Measurements from ENCODE around the gene DNAI4. TPM values are rescaled to one million over a fixed set of nuclear protein-coding genes. Genes with fewer than 3 reads are reported as not detected.

The DNAI4 gene
- total and polyA plus RNA-seq, 2 donors (not counting 1 experiment from before 2014, with no cell fraction given), result 0.30 to 2.7 TPM

DNA sequence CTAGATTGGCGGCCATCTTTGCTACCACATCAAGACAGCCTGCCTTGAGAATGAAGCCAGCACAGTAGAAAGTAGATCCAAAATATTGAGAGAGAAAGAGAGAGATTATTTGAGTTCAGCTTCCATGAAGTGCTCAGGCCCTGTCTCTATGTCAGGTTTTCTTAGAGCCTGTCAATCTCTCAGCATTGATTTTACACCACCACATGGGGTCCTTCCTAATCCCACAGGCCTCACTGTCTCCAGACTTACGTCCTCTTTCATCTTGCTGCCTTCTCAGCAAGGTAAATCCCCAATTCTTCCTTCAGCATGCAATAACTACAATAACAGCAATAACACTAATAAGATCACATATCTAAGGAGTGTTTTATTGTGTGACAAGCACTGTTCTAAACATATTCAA is 151.4 kb downstream of the DNAI4 start:
- H3K4me2 ChIP-seq (replicated peaks; ENCODE audit: low read depth, low read length, poor library complexity, severe bottlenecking), result no peak overlapping the region
- H3K27ac ChIP-seq (ENCODE audit: low read length in 2 of 2), result no peak overlapping the region
- no peak overlapping the region for H3K4me3 ChIP-seq (ENCODE audit: control extremely low read depth in 1 of 5, extremely low read depth in 1 of 5, insufficient read depth in 1 of 5, low read depth in 2 of 5, low read length in 4 of 5)
- DNase-seq (no peak), ATAC-seq (ENCODE audit: low read depth) (no peak)
- H3K27ac Mint-ChIP-seq, result no peak overlapping the region
- no peak overlapping the region for H3K4me3 Mint-ChIP-seq
- intact Hi-C loops (cut with micrococcal nuclease), result no loop called here
- 100% methylated on average over 2 of the region's 2 CpGs for WGBS (ENCODE audit: insufficient coverage)
- ChIA-PET POLR2A (no interaction called here), CTCF (no interaction called here)
- H3K9ac ChIP-seq (ENCODE audit: low read length), result no peak overlapping the region
- no peak overlapping the region for H2AFZ ChIP-seq (ENCODE audit: insufficient read depth, low read depth, low read length, poor library complexity, severe bottlenecking)
- H3K27me3 ChIP-seq (replicated peaks in 1 of 4; ENCODE audit: control extremely low read depth in 1 of 4, control insufficient read depth in 3 of 4, insufficient read depth in 4 of 4, low read length in 3 of 4), result no peaks in the 10 kb centered on the region
- TF ChIP-seq EZH2 (IDR thresholded peaks at IDR 0.05; ENCODE audit: borderline replicate concordance, insufficient read depth, low read depth, low read length, poor library complexity, severe bottlenecking), result no peak
- no peak for TF ChIP-seq CTCF (IDR thresholded peaks at IDR 0.05)
- peaks cover 6% of the 10 kb centered on the region for H3K27me3 Mint-ChIP-seq
- H3K9me3 ChIP-seq (ENCODE audit: control extremely low read depth in 1 of 3, control insufficient read depth in 2 of 3, insufficient read depth in 1 of 3, low read length in 2 of 3), result no peaks in the 10 kb centered on the region
- H4K20me1 ChIP-seq (ENCODE audit: control insufficient read depth, insufficient read depth, low read length, poor library complexity, severe bottlenecking), result no peaks in the 10 kb centered on the region
- H3K36me3 ChIP-seq (replicated peaks in 1 of 2; ENCODE audit: control extremely low read depth in 1 of 2, control insufficient read depth in 1 of 2, extremely low read depth in 1 of 2, insufficient read depth in 2 of 2, low read length in 1 of 2), result no peaks in the 10 kb centered on the region
- H3K4me1 Mint-ChIP-seq, result no peaks in the 10 kb centered on the region
- no peaks in the 10 kb centered on the region for H3K9me3 Mint-ChIP-seq (ENCODE audit: insufficient read depth)
- no peaks in the 10 kb centered on the region for H3K4me1 ChIP-seq (ENCODE audit: control insufficient read depth in 2 of 2, insufficient read depth in 2 of 2, low read length in 2 of 2)
- no peaks in the 10 kb centered on the region for H3K79me2 ChIP-seq (ENCODE audit: control insufficient read depth, insufficient read depth, low read length)

DNA sequence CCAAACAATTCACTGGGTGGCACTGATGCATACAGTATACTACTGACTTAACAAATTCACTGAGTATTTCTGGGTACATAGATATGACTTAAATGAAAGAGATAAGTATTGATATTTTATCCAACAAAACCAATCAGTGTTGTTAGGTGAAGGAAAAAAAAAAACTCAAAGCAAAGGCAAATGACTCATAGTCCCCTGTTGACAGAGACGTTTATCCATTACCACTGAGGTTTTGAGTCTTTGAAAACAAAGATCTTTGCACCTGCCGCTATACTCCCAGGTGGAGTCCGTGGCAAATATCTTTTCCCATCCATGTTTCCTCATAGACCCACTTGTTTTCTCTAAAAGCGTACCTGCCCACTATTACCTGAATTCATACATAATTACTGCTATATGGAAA is 154.0 kb downstream of the DNAI4 start:
- Histone ChIP-seq H3K4me3 (ENCODE audit: control extremely low read depth in 1 of 5, extremely low read depth in 1 of 5, insufficient read depth in 1 of 5, low read depth in 2 of 5, low read length in 4 of 5) (no peak overlapping the region), H3K36me3 (replicated peaks in 1 of 2; ENCODE audit: control extremely low read depth in 1 of 2, control insufficient read depth in 1 of 2, extremely low read depth in 1 of 2, insufficient read depth in 2 of 2, low read length in 1 of 2) (no peaks in the 10 kb centered on the region), H3K9me3 (ENCODE audit: control extremely low read depth in 1 of 3, control insufficient read depth in 2 of 3, insufficient read depth in 1 of 3, low read length in 2 of 3) (no peaks in the 10 kb centered on the region), H2AFZ (ENCODE audit: insufficient read depth, low read depth, low read length, poor library complexity, severe bottlenecking) (no peak overlapping the region), H3K4me1 (ENCODE audit: control insufficient read depth in 2 of 2, insufficient read depth in 2 of 2, low read length in 2 of 2) (no peaks in the 10 kb centered on the region), H3K9ac (ENCODE audit: low read length) (no peak overlapping the region), H3K79me2 (ENCODE audit: control insufficient read depth, insufficient read depth, low read length) (no peaks in the 10 kb centered on the region), H3K27ac (ENCODE audit: low read length in 2 of 2) (no peak overlapping the region), H3K4me2 (replicated peaks; ENCODE audit: low read depth, low read length, poor library complexity, severe bottlenecking) (no peak overlapping the region), H3K27me3 (replicated peaks in 1 of 4; ENCODE audit: control extremely low read depth in 1 of 4, control insufficient read depth in 3 of 4, insufficient read depth in 4 of 4, low read length in 3 of 4) (no peaks in the 10 kb centered on the region), H4K20me1 (ENCODE audit: control insufficient read depth, insufficient read depth, low read length, poor library complexity, severe bottlenecking) (no peaks in the 10 kb centered on the region)
- ATAC-seq (ENCODE audit: low read depth), result no peak
- intact Hi-C loops (cut with micrococcal nuclease), result no loop called here
- no peak for TF ChIP-seq EZH2 (IDR thresholded peaks at IDR 0.05; ENCODE audit: borderline replicate concordance, insufficient read depth, low read depth, low read length, poor library complexity, severe bottlenecking)
- no peak for TF ChIP-seq CTCF (IDR thresholded peaks at IDR 0.05)
- DNase-seq, result no peak
- ChIA-PET POLR2A (no interaction called here), CTCF (interaction anchor here (0.6 to 1.5 kb wide), 4 partner anchors 175 to 379 kb away, joined by 3 to 5 read pairs (median 4); no protein-coding TSS in a partner anchor)
- Mint-ChIP-seq H3K4me3 (no peak overlapping the region), H3K27ac (no peak overlapping the region), H3K27me3 (peaks cover 3% of the 10 kb centered on the region), H3K9me3 (ENCODE audit: insufficient read depth) (no peaks in the 10 kb centered on the region), H3K4me1 (no peaks in the 10 kb centered on the region)
- 83% methylated on average over 4 of the region's 4 CpGs for WGBS (ENCODE audit: insufficient coverage)

Measured in B cell (primary cell).